SK-N-SH treated with all-trans-retinoic acid at 6 μM for 48 hours (cell line): ENCODE measurements around the gene CNPY3.

Experiments
- ATAC-seq: fragments of 200-7000 bp; cut with Tn5 transposase; 3 replicates; pipeline ENCODE4 v1.9.1; 2020; ENCODE audit warnings: mild to moderate bottlenecking, moderate library complexity
- ARNTL ChIP-seq: fragments of 450-650 bp; formaldehyde crosslinking; IDR thresholded peaks from 2 replicates; pipeline ENCODE4 v1.5.0; 2020; ENCODE audit warnings: low read depth, mild to moderate bottlenecking, moderate library complexity, borderline replicate concordance
- BACH2 ChIP-seq: fragments of 250-450 bp; sonication (Bioruptor Pico); IDR thresholded peaks from 2 replicates; pipeline ENCODE4 v1.9.0; 2021; ENCODE audit warnings: mild to moderate bottlenecking, borderline replicate concordance
- CSDC2 ChIP-seq: fragments of 250-450 bp; sonication (Bioruptor Pico); IDR thresholded peaks from 2 replicates; pipeline ENCODE4 v1.5.0; 2020; ENCODE audit warnings: mild to moderate bottlenecking, moderate library complexity
- ESRRG ChIP-seq: fragments of 250-450 bp; sonication (Bioruptor Pico); IDR thresholded peaks from 2 replicates; pipeline ENCODE4 v1.6.1; 2021; ENCODE audit warnings: mild to moderate bottlenecking
- GLIS3 ChIP-seq: fragments of 250-450 bp; sonication (Bioruptor Pico); IDR thresholded peaks from 2 replicates; pipeline ENCODE4 v1.5.0; 2020; ENCODE audit warnings: mild to moderate bottlenecking, moderate library complexity
- ISL1 ChIP-seq: fragments of 250-450 bp; sonication (Bioruptor Pico); IDR thresholded peaks from 2 replicates; pipeline ENCODE4 v2.1.2; 2022; ENCODE audit warnings: mild to moderate bottlenecking, moderate library complexity
- OSR1 ChIP-seq: fragments of 250-450 bp; sonication (Bioruptor Pico); IDR thresholded peaks from 2 replicates; pipeline ENCODE4 v1.8.0; 2022; ENCODE audit warnings: moderate library complexity, mild to moderate bottlenecking, inconsistent platforms
- PPARA ChIP-seq: fragments of 250-450 bp; sonication (Bioruptor Pico); IDR thresholded peaks from 2 replicates; pipeline ENCODE4 v1.5.0; 2020; ENCODE audit warnings: mild to moderate bottlenecking, borderline replicate concordance
- RARB ChIP-seq: fragments of 250-450 bp; sonication (Bioruptor Pico); IDR thresholded peaks from 2 replicates; pipeline ENCODE4 v1.8.0; 2021; ENCODE audit warnings: mild to moderate bottlenecking, moderate library complexity
- TCF4 ChIP-seq: fragments of 250-450 bp; sonication (Bioruptor Pico); IDR thresholded peaks from 2 replicates; pipeline ENCODE4 v1.8.0; 2021; ENCODE audit warnings: mild to moderate bottlenecking, moderate library complexity, borderline replicate concordance
- ZFP3 ChIP-seq: fragments of 250-450 bp; sonication (Bioruptor Pico); IDR thresholded peaks from 2 replicates; pipeline ENCODE4 v1.5.0; 2020; ENCODE audit warnings: mild to moderate bottlenecking, moderate library complexity
- ZNF565 ChIP-seq: fragments of 450-650 bp; formaldehyde crosslinking; conservative IDR thresholded peaks from 2 replicates; pipeline ENCODE4 v1.5.0; 2020; ENCODE audit warnings: low read depth, mild to moderate bottlenecking, moderate library complexity
- ZNF70 ChIP-seq: fragments of 450-650 bp; formaldehyde crosslinking; IDR thresholded peaks from 2 replicates; pipeline ENCODE4 v1.5.0; 2020; ENCODE audit warnings: mild to moderate bottlenecking, moderate library complexity
- ZNF8 ChIP-seq: fragments of 450-650 bp; formaldehyde crosslinking; IDR thresholded peaks from 2 replicates; pipeline ENCODE4 v1.5.0; 2020; ENCODE audit warnings: mild to moderate bottlenecking, moderate library complexity
- TF ChIP-seq, protein P1 (sequence below): fragments of 250-450 bp; sonication (Bioruptor Pico); IDR thresholded peaks from 2 replicates; pipeline ENCODE4 v1.5.0; 2020; ENCODE audit warnings: mild to moderate bottlenecking, moderate library complexity
- TF ChIP-seq, protein P2 (sequence below): fragments of 250-450 bp; sonication (Bioruptor Pico); IDR thresholded peaks from 2 replicates; pipeline ENCODE4 v1.8.0; 2021; ENCODE audit warnings: low read depth, mild to moderate bottlenecking, moderate library complexity, borderline replicate concordance
- TF ChIP-seq, protein P3 (sequence below): fragments of 250-450 bp; sonication (Bioruptor Pico); IDR thresholded peaks from 2 replicates; pipeline ENCODE4 v1.5.1; 2020; ENCODE audit warnings: low read depth, mild to moderate bottlenecking, moderate library complexity
- TF ChIP-seq, protein P4 (sequence below): fragments of 250-450 bp; sonication (Bioruptor Pico); IDR thresholded peaks from 2 replicates; pipeline ENCODE4 v1.8.0; 2020; ENCODE audit warnings: mild to moderate bottlenecking, moderate library complexity, borderline replicate concordance

CNPY3 gene

DNA sequence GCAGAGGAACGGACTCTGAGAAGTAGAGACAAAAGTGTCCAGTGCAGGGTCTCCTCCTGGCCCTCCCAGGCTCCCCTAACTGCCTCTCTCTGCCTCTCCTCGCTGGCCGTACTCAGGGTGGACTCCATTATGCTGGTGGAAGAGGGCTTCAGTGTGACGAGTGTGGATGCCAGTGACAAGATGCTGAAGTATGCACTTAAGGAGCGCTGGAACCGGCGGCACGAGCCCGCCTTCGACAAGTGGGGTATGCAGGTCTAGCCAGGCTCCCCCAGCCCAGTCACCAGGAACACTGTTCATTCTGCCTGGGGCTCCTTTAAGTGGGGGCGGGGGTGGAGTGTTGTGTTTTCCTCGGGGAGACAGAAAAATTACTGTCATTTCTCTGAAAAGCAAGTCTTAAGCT lies 32.8 kb downstream of the CNPY3 start (continued):
- TF ChIP-seq BACH2 (no peak), PPARA (CRISPR knock-in tag) (no peak), ZNF565 (CRISPR knock-in tag) (no peak), ZNF70 (CRISPR knock-in tag) (no peak), GLIS3 (CRISPR knock-in tag) (no peak), ZFP3 (no peak), ARNTL (CRISPR knock-in tag) (no peak)

DNA sequence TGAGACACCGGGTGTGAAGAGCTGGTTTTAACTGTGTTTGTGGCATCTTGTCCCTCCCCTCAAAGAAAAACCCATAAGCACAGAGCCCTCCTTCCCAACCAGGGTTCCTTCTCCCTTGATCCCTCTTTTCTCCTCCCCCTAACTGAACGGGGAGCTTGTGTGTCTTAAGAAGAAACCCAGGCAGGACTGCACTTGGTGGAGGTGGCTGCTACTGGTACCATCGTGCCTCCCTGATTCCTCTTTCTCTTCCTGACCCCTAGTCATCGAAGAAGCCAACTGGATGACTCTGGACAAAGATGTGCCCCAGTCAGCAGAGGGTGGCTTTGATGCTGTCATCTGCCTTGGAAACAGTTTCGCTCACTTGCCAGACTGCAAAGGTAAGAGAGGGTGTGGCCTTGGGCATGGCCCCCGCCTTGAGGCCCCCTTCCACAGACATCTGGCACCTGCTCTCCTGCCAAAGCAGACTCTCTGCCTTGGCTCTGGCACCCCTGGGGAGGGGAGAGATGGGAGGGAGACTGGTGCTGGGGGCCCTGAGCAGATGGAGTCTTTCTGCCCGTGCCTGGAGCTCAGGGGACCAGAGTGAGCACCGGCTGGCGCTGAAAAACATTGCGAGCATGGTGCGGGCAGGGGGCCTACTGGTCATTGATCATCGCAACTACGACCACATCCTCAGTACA lies 33.4 kb downstream of the CNPY3 start:
- TF ChIP-seq ZNF8 (CRISPR knock-in tag), result no peak
- no peak for TF ChIP-seq ARNTL (CRISPR knock-in tag)
- no peak for TF ChIP-seq BACH2
- TF ChIP-seq, protein P1, sequence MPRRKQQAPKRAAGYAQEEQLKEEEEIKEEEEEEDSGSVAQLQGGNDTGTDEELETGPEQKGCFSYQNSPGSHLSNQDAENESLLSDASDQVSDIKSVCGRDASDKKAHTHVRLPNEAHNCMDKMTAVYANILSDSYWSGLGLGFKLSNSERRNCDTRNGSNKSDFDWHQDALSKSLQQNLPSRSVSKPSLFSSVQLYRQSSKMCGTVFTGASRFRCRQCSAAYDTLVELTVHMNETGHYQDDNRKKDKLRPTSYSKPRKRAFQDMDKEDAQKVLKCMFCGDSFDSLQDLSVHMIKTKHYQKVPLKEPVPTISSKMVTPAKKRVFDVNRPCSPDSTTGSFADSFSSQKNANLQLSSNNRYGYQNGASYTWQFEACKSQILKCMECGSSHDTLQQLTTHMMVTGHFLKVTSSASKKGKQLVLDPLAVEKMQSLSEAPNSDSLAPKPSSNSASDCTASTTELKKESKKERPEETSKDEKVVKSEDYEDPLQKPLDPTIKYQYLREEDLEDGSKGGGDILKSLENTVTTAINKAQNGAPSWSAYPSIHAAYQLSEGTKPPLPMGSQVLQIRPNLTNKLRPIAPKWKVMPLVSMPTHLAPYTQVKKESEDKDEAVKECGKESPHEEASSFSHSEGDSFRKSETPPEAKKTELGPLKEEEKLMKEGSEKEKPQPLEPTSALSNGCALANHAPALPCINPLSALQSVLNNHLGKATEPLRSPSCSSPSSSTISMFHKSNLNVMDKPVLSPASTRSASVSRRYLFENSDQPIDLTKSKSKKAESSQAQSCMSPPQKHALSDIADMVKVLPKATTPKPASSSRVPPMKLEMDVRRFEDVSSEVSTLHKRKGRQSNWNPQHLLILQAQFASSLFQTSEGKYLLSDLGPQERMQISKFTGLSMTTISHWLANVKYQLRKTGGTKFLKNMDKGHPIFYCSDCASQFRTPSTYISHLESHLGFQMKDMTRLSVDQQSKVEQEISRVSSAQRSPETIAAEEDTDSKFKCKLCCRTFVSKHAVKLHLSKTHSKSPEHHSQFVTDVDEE (CRISPR knock-in tag), result no peak
- ATAC-seq, result no peak

DNA sequence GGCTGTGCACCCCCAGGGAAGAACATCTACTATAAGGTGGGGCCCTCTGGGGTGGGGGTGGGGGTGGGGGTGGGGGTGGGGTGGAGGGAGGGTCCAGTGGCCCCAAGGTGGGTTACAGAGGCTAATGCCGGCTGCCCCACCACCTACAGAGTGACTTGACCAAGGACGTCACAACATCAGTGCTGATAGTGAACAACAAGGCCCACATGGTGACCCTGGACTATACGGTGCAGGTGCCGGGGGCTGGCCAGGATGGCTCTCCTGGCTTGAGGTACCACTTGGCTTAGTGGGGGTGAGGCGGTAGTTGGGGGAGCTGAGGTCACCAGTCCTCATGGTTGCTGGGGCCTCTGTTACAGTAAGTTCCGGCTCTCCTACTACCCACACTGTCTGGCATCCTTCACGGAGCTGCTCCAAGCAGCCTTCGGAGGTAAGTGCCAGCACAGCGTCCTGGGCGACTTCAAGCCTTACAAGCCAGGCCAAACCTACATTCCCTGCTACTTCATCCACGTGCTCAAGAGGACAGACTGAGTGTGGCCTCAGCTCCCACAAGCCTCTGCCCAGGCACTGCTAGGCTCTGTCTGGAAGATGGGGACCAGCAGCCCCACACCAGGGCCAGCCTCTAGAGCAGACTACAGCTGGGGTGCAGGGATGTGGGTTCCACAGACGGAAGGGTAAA lies 34.0 kb downstream of the CNPY3 start:
- TF ChIP-seq ZNF565 (CRISPR knock-in tag), result no peak
- no peak for TF ChIP-seq BACH2
- TF ChIP-seq ARNTL (CRISPR knock-in tag), result no peak
- TF ChIP-seq, protein P2, sequence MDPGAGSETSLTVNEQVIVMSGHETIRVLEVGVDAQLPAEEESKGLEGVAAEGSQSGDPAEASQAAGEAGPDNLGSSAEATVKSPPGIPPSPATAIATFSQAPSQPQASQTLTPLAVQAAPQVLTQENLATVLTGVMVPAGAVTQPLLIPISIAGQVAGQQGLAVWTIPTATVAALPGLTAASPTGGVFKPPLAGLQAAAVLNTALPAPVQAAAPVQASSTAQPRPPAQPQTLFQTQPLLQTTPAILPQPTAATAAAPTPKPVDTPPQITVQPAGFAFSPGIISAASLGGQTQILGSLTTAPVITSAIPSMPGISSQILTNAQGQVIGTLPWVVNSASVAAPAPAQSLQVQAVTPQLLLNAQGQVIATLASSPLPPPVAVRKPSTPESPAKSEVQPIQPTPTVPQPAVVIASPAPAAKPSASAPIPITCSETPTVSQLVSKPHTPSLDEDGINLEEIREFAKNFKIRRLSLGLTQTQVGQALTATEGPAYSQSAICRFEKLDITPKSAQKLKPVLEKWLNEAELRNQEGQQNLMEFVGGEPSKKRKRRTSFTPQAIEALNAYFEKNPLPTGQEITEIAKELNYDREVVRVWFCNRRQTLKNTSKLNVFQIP, result no peak
- no peak for TF ChIP-seq RARB (CRISPR knock-in tag)
- no peak for TF ChIP-seq ZFP3
- TF ChIP-seq PPARA (CRISPR knock-in tag), result no peak
- TF ChIP-seq ZNF8 (CRISPR knock-in tag), result no peak
- TF ChIP-seq, protein P3, sequence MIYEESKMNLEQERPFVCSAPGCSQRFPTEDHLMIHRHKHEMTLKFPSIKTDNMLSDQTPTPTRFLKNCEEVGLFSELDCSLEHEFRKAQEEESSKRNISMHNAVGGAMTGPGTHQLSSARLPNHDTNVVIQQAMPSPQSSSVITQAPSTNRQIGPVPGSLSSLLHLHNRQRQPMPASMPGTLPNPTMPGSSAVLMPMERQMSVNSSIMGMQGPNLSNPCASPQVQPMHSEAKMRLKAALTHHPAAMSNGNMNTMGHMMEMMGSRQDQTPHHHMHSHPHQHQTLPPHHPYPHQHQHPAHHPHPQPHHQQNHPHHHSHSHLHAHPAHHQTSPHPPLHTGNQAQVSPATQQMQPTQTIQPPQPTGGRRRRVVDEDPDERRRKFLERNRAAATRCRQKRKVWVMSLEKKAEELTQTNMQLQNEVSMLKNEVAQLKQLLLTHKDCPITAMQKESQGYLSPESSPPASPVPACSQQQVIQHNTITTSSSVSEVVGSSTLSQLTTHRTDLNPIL, result no peak
- TF ChIP-seq GLIS3 (CRISPR knock-in tag), result no peak
- TF ChIP-seq ISL1 (CRISPR knock-in tag), result no peak
- TF ChIP-seq ZNF70 (CRISPR knock-in tag), result no peak
- TF ChIP-seq, protein P4, sequence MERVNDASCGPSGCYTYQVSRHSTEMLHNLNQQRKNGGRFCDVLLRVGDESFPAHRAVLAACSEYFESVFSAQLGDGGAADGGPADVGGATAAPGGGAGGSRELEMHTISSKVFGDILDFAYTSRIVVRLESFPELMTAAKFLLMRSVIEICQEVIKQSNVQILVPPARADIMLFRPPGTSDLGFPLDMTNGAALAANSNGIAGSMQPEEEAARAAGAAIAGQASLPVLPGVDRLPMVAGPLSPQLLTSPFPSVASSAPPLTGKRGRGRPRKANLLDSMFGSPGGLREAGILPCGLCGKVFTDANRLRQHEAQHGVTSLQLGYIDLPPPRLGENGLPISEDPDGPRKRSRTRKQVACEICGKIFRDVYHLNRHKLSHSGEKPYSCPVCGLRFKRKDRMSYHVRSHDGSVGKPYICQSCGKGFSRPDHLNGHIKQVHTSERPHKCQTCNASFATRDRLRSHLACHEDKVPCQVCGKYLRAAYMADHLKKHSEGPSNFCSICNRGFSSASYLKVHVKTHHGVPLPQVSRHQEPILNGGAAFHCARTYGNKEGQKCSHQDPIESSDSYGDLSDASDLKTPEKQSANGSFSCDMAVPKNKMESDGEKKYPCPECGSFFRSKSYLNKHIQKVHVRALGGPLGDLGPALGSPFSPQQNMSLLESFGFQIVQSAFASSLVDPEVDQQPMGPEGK (CRISPR knock-in tag), result no peak
- TF ChIP-seq ESRRG (CRISPR knock-in tag), result no peak
- TF ChIP-seq OSR1 (CRISPR knock-in tag), result no peak
- TF ChIP-seq, protein P1 (CRISPR knock-in tag), result no peak
- TF ChIP-seq TCF4 (CRISPR knock-in tag), result no peak
- TF ChIP-seq CSDC2 (CRISPR knock-in tag), result no peak
- ATAC-seq, result peak; percentile 14
